Cardiac muscle cell (in vitro differentiated cells and primary cell): ENCODE results near the gene BRF1. TPM values are rescaled to one million over a fixed set of nuclear protein-coding genes. Genes with fewer than 3 reads are reported as not detected.

Source experiments
- DNase-seq, 2 donors: peaks; one replicate each; pipeline versions ENCODE4 v3.0.0 to v3.0.0-alpha.2; 2010 to 2017; ENCODE audit warnings: low read depth in 1 of 2, low spot score in 1 of 2
- H3K27ac ChIP-seq: fragments of 200-600 bp; sonication (generic); 2 replicates; pipeline ENCODE4 v1.5.1; 2016
- H3K27me3 ChIP-seq: fragments of 200-600 bp; sonication (generic); 2 replicates; pipeline ENCODE4 v1.6.0; 2016; ENCODE audit warnings: control low read depth
- H3K36me3 ChIP-seq: fragments of 200-600 bp; sonication (generic); 2 replicates; pipeline ENCODE4 v1.5.1; 2016; ENCODE audit warnings: control low read depth
- H3K4me1 ChIP-seq: fragments of 200-600 bp; sonication (generic); 2 replicates; pipeline ENCODE4 v1.8.1; 2017; ENCODE audit warnings: low read depth, mild to moderate bottlenecking, mixed run types
- H3K4me3 ChIP-seq: fragments of 200-600 bp; sonication (generic); 2 replicates; pipeline ENCODE4 v1.5.1; 2016; ENCODE audit warnings: mild to moderate bottlenecking
- H3K9me3 ChIP-seq: fragments of 200-600 bp; sonication (generic); 2 replicates; pipeline ENCODE4 v1.5.1; 2017; ENCODE audit warnings: low read depth, mild to moderate bottlenecking, control low read depth
- CTCF ChIP-seq: IDR thresholded peaks from 2 replicates; pipeline ENCODE4 v1.5.1; 2012; ENCODE audit warnings: low read depth, mild to moderate bottlenecking, low read length
- polyA plus RNA-seq: library from polyadenylated mRNA; unstranded; fragments of >200 nt; fragmentation: Nextera tagmentation; extraction: Ambion mirVana; gene quantifications from 2 replicates; pipeline ENCODE4 v1.2.1, GENCODE V29; 2016
- total RNA-seq: library from RNA; depleted of rRNA; stranded (reverse); fragments of >200 nt; gene quantifications from 2 replicates; pipeline ENCODE4 v1.2.3, GENCODE V29; 2016

BRF1 gene
- total and polyA plus RNA-seq, 2 experiments from 2014 or later: 26.6 to 82.2 TPM

GRCh38 chr14:105199093-105199492 is 101.7 kb downstream of the BRF1 start:
- no peak overlapping the region for H3K27ac ChIP-seq
- no peak for TF ChIP-seq CTCF
- peak in 1 of 2 donors; percentile 66 for DNase-seq
- H3K4me1 ChIP-seq: peaks cover 16% of the 10 kb centered on the region
- H3K36me3 ChIP-seq: no peaks in the 10 kb centered on the region
- peaks cover 50% of the 10 kb centered on the region for H3K27me3 ChIP-seq
- no peaks in the 10 kb centered on the region for H3K9me3 ChIP-seq
- no peak overlapping the region for H3K4me3 ChIP-seq

DNA sequence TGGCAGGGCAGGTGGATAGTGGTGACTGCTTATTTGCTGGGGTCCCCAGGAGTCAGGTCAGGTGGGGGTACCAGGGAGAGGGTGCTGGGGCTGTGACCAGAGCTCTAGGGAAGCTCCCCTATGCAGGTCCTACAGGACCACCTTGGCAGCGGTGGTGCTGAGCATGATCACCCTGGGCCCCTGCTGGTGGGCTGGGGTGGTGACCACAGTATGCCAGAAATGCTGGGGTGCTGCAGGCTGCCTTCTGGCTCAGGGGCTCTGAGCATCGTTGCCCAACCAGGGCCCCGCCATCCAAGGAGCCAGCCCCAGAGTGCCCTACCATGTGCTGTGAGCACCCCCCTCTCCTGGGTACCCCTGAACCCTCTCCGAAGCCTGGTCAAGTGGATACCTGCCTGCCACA is 102.2 kb downstream of the BRF1 start:
- H3K9me3 ChIP-seq: no peaks in the 10 kb centered on the region
- DNase-seq: no peak
- peaks cover 16% of the 10 kb centered on the region for H3K4me1 ChIP-seq
- H3K27me3 ChIP-seq: peaks cover 55% of the 10 kb centered on the region
- H3K4me3 ChIP-seq: no peak overlapping the region
- TF ChIP-seq CTCF: no peak
- no peak overlapping the region for H3K27ac ChIP-seq
- H3K36me3 ChIP-seq: no peaks in the 10 kb centered on the region

DNA sequence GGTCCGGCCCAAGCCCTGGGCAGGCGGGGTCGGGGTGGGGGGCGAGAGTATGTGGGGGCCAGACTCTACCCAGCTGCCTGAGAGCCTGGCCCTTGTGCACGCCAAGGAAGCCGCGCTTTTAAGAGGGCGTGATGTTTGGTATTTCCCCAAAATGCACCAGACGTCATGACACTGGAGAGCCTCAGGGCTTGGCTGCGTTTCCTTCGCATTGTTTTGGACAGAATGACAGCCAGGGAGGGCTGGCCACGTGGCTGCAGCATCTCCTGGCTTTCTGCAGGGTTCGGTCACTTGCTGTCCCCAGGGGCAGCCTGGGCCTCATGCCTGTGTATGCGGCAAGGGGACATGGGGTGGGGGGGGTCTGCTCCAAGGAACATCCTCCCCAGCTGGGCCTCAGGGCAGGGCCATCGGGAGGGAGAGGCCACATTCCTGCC is 103.6 kb downstream of the BRF1 start:
- no peak overlapping the region for H3K27ac ChIP-seq
- H3K27me3 ChIP-seq: peaks cover 57% of the 10 kb centered on the region
- DNase-seq: peak in 1 of 2 donors; percentile 67
- no peaks in the 10 kb centered on the region for H3K36me3 ChIP-seq
- no peak for TF ChIP-seq CTCF
- H3K4me1 ChIP-seq: peaks cover 14% of the 10 kb centered on the region
- no peak overlapping the region for H3K4me3 ChIP-seq
- no peaks in the 10 kb centered on the region for H3K9me3 ChIP-seq

- H3K27me3 ChIP-seq: peaks cover 57% of the 10 kb centered on the region
- peaks cover 14% of the 10 kb centered on the region for H3K4me1 ChIP-seq
- TF ChIP-seq CTCF: no peak
- H3K4me3 ChIP-seq: peak overlapping the region; percentile 9
- H3K27ac ChIP-seq: no peak overlapping the region
- DNase-seq: peak in 1 of 2 donors; percentile 47
- H3K9me3 ChIP-seq: no peaks in the 10 kb centered on the region
- H3K36me3 ChIP-seq: no peaks in the 10 kb centered on the region
Measured at GRCh38 chr14:105196265-105196960, 104.4 kb downstream of the BRF1 start.

GRCh38 chr14:105195522-105196264 is 105.1 kb downstream of the BRF1 start:
- peak; percentile 3 for TF ChIP-seq CTCF
- peak in 1 of 2 donors; percentile 20 for DNase-seq
- Histone ChIP-seq H3K27me3 (peaks cover 57% of the 10 kb centered on the region), H3K9me3 (no peaks in the 10 kb centered on the region), H3K36me3 (no peaks in the 10 kb centered on the region), H3K27ac (no peak overlapping the region), H3K4me3 (no peak overlapping the region), H3K4me1 (peaks cover 14% of the 10 kb centered on the region)
